Activated CD4-positive, alpha-beta T cell treated with anti-CD3 and anti-CD28 coated beads, Interleukin-2, amount 50 U/mL, for 1 hour (primary cell): ENCODE results near the gene LENEP.
A peak's percentile ranks its signal among the peaks of the same experiment; 100 is the strongest.
"Not testable (repeated sequence)": the region's sequence is repeated elsewhere in the genome, so short reads cannot be mapped to it uniquely, and the experiment has no call there.

ENCODE experiments used
- DNase-seq: peaks from one replicate; pipeline ENCODE4 v3.0.0-alpha.2; 2020

Gene LENEP

DNA sequence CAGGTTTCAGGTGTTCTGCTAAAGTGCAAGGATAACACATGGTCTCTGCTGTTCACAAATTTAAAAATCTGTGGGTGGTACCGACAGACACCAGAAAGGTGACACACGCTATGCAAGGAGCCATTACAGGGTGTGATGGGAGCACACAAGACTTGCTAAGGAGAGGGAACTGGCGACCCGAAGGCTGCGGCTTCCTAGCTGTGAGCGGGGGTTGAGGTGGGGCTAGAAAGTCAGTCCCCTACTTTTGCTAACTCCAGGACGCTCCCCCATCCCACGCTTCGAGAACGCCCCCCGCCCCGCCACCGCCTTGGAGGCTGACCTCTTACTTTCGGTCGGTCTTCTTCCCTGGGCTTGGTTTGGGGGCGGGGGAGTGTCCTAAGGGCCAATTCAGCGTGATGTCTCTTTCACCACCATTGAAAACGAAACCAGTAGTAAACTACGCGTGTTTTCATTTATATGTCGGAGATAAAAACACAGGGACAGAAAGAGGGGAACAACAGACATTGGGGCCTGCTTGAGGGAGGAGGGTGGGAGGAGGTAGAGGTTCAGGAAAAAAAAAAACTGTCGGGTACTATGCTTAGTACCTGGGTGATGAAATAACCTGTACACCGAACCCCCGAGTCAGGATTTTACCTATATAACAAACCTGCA lies 17.9 kb upstream of the LENEP start:
- DNase-seq = peak; percentile 34

GRCh38 chr1:154977762-154978161 lies 15.6 kb upstream of the LENEP start:
- not testable (repeated sequence) for DNase-seq

DNA sequence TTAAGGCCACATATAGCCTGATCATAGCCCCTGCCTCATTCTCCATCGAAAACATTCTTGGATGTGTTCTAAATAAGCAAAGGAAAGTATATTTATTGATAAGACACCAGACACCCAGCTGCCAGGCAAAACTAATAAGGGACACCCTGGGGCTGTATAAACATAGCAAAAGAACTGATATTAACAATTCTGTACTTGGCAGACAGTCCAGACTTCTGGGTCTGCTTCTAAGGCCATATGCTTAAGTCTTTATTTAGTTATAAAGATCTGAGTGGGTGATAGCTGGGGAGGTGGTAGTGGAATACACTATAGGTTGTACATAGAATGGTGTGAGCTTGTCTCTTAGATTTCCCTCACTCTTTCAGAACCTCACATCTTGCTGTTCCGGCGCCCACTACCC lies 15.0 kb upstream of the LENEP start:
- DNase-seq = no peak

DNA sequence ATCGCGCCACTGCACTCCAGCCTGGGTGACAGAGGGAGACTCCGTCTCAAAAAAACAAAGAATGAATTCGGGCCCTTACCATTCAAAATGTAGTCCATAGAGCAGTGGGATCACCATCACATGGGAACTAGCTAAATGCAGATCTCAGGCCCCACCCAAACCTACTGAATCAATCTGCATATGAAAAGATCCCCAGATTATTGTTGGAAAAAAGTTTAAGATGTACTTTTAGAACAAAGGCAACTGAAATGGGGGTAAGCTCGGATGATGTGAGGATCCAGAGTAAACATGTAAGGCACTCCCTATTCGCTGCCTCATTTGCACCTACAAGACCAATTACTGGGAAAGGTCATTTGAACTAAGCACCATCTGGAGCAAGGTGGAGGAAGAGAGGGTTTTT lies 11.0 kb upstream of the LENEP start:
- DNase-seq = no peak

GRCh38 chr1:154982897-154983648 lies 10.3 kb upstream of the LENEP start, which contains the start of gene FLAD1:
TSS of gene FLAD1 (plus strand) at chr1:154983344. CDS start at chr1:154983695, 351 bp downstream.
- DNase-seq = peak; percentile 92

- no peak for DNase-seq
These were observed 9.5 kb upstream of the LENEP start for GRCh38 chr1:154983776-154984466.

DNA sequence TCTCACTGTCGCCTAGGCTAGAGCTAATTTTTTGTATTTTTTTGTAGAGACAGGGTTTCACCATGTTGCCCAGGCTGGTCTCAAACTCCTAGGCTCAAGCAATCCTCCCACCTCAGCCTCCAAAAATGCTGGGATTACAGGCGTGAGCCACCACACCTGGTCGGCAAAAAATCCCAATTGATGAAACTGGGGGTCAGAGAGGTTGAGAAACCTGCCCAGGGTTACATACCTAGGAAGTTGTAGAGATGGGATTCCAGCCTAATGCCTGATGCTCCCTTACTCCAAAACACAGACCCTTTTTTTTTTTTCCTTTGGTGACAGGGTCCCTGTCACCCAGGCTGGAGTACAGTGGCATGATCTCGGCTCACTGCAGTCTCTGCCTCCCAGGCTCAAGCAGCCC lies 6.7 kb upstream of the LENEP start:
- DNase-seq = not testable (repeated sequence)

DNA sequence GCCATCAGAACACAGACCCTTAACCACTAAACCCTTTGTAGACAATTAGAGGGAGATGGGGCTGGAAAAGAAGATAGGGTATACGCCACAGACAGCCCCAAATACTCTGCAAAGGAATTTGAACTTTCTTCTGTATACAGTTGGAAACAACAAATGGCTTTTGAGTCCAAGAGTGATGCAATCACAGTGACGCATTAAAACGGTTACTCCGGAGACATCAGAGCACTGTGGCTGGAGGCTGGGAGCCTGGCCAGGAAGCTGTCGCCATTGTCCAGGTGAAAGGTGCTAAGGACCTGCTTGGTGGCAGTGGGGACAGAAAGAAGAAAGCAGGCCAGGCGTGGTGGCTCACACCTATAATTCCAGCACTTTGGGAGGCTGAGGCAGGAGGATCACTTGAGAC lies 6.1 kb upstream of the LENEP start:
- no peak for DNase-seq

DNA sequence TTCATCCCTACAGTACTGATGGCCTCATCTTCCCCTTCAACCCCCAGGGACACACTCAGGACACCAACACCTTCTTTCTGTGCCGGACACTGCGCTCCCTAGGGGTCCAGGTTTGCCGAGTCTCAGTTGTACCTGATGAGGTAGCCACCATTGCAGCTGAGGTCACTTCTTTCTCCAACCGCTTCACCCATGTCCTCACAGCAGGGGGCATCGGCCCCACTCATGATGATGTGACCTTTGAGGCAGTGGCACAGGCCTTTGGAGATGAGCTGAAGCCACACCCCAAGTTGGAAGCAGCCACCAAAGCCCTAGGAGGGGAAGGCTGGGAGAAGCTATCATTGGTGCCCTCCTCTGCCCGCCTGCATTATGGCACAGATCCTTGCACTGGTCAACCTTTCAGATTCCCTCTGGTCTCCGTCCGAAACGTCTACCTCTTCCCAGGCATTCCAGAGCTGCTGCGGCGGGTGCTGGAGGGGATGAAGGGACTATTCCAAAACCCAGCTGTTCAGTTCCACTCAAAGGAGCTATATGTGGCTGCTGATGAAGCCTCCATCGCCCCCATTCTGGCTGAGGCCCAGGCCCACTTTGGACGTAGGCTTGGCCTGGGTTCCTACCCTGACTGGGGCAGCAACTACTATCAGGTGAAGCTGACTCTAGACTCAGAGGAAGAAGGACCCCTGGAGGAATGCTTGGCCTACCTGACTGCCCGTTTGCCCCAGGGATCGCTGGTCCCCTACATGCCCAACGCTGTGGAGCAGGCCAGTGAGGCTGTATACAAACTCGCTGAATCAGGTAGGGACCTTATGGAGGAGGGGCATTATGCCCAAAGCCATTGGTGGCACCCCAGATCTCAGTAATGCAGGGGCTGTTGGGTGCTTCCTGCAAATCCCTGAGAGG lies 5.1 kb upstream of the LENEP start:
- no peak for DNase-seq

DNA sequence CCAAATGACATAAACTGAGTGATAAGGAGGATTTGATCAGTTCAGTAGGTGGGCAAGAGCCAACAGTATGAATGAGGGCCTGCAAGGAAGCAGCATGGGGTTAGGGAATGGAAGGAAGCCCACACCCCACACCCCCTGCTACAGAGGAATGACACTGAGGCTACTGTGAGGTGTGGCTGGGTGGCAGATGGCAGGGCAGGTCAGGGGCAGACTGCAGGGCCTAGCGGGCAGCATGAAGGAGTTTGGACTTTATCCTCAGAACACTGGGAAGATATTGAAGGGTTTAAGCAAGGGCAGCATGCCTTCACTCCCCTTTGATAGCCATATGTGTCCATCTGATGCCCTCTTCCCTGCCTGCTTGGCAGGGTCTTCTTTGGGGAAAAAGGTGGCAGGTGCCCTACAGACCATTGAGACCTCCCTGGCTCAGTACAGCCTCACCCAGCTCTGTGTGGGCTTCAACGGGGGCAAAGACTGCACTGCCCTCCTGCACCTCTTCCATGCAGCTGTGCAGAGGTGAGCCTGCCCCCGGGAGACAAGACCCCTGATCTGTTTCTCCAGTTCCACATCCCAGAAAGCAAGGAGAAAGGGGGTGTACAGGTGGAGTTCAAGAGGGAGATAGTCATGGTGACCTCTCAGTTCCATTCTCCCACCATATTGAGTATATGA lies 4.1 kb upstream of the LENEP start:
- no peak for DNase-seq

DNA sequence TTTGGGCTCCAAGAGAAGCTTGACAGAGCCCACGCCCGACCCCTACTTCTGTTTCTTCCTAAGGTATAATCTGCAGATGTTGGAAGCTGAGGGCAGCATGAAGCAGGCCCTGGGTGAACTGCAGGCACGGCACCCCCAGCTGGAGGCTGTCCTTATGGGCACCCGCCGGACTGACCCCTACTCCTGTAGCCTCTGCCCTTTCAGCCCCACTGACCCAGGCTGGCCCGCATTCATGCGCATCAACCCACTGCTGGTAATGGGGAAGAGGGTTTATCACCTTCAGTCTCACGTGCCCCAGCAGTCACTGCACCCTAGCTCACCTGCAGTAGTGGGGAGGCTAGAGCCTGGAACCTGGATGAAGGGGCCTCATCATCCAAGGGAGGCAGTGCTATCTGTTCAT lies 3.1 kb upstream of the LENEP start:
- DNase-seq = no peak

GRCh38 chr1:154992721-154993571 lies 440 bp upstream of the LENEP start:
- DNase-seq = no peak

GRCh38 chr1:154994269-154994587 lies 842 bp downstream of the LENEP start:
- DNase-seq = no peak

DNA sequence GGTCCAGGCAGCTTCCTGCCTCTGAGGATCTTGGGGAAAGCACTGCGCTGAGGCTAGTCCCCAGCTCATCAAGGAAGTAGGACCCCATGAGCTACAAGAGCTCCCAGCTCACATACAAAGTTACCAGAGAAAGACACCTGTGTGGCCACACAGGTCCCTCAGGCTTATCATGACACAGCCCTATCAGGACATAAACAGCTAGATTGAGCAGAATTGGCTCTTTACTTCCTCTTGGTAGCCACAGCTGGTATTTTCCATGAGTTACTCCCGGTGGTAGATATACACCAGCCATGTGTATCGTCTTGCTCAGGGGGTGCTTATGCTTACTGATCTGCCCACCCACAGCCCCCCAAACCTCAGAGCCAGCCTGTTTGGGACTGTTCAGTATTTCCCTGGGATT lies 1.2 kb downstream of the LENEP start:
- no peak for DNase-seq

- DNase-seq = not testable (repeated sequence)
These were observed 2.1 kb downstream of the LENEP start for GRCh38 chr1:154995301-154995983.

DNA sequence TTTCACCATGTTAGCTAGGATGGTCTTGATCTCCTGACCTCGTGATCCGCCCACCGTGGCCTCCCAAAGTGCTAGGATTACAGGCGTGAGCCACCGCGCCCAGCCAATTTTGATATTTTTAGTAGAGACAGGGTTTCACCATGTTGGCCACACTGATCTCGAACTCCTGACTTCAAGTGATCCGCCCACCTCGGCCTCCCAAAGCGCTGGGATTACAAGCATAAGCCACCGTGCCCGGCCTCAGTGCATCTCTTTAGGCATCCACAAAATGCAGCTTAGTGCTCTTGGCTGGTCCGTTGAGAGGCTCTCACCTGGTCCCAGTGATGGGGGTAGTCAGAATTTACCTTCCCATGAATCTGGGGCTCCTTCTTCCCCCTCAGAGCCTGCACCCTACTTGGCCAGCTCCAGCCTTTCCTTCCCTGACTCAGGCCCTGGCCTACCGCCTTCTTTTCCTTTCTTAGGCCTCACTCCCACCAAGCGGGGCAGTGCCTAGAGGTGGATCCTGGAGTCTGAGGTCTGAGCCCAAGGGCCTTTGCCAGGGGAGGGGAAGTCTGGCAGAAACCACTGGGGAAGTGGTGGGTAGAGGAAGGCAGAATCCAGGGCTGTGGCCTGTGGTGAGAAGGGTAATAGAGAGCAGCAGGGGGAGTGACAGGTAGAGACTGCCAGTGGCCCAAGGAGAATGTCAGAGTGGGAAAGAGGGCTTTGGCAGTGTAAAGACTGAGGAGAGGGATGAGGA lies 3.7 kb downstream of the LENEP start:
- no peak for DNase-seq

GRCh38 chr1:154998201-154998780 lies 4.9 kb downstream of the LENEP start:
- DNase-seq = no peak

- DNase-seq = peak; percentile 70
These were observed 5.6 kb downstream of the LENEP start for GRCh38 chr1:154998818-154999570.
